Spleen (tissue), 11 donors: ENCODE measurements around the gene SYCP2L. TPM values are rescaled to one million over a fixed set of nuclear protein-coding genes. Genes with fewer than 3 reads are reported as not detected.

Source experiments
- DNase-seq: peaks from one replicate; pipeline ENCODE4 v3.0.0-alpha.2; 2020
- H3K27ac ChIP-seq, 8 donors: fragments of 200-600 bp; sonication (generic) in 7 of 8; 1 replicate in 4 of 8; 2 replicates in 4 of 8; pipeline versions ENCODE4 v1.5.0 to v1.8.0; 2016 to 2021; ENCODE audit warnings: inconsistent platforms in 4 of 8, mild to moderate bottlenecking in 4 of 8, moderate library complexity in 1 of 8
- H3K27me3 ChIP-seq, 7 donors: fragments of 200-600 bp; sonication (generic) in 6 of 7; replicated peaks in 1 of 7; 1 replicate in 4 of 7; 2 replicates in 3 of 7; pipeline versions ENCODE4 v1.5.0 to v1.8.0; 2016 to 2021; ENCODE audit warnings: inconsistent platforms in 3 of 7, mild to moderate bottlenecking in 1 of 7
- H3K36me3 ChIP-seq, 6 donors: fragments of 200-600 bp; sonication (generic) in 5 of 6; 1 replicate in 4 of 6; 2 replicates in 2 of 6; pipeline versions ENCODE4 v1.5.0 to v1.8.0; 2016 to 2021; ENCODE audit warnings: inconsistent platforms in 2 of 6
- H3K4me1 ChIP-seq, 6 donors: fragments of 200-600 bp; sonication (generic) in 5 of 6; 1 replicate in 3 of 6; 2 replicates in 3 of 6; pipeline versions ENCODE4 v1.5.0 to v1.8.0; 2016 to 2021; ENCODE audit warnings: inconsistent platforms in 3 of 6
- H3K4me3 ChIP-seq, 8 donors: fragments of 200-600 bp; sonication (generic) in 7 of 8; 1 replicate in 4 of 8; 2 replicates in 4 of 8; pipeline versions ENCODE4 v1.5.0 to v1.8.0; 2016 to 2021; ENCODE audit warnings: inconsistent platforms in 4 of 8, mild to moderate bottlenecking in 4 of 8, moderate library complexity in 2 of 8
- H3K9me3 ChIP-seq, 8 donors: fragments of 200-600 bp; sonication (generic) in 7 of 8; 1 replicate in 4 of 8; 2 replicates in 4 of 8; pipeline versions ENCODE4 v1.5.0 to v1.8.0; 2016 to 2021; ENCODE audit warnings: inconsistent platforms in 4 of 8
- POLR2A ChIP-seq, 3 donors: fragments of 450-650 bp; IDR thresholded peaks; one replicate each; pipeline ENCODE4 v1.5.1; 2017; ENCODE audit warnings: antibody characterized with exemption in 3 of 3, mild to moderate bottlenecking in 1 of 3
- POLR2AphosphoS5 ChIP-seq, 3 donors: sonication (generic); formaldehyde crosslinking; IDR thresholded peaks; one replicate each; pipeline ENCODE4 v1.5.1; 2017; ENCODE audit warnings: antibody characterized with exemption in 3 of 3
- WGBS, 5 donors: extraction: QIAGEN DNeasy Blood & Tissue Kit in 3 of 5; methylation state at CpG; one replicate each; pipeline versions ENCODE4 v1.1.5 to v1.1.7; 2013 to 2018; 5-methylcytosine and 5-hydroxymethylcytosine counted together
- intact Hi-C: fragments of 100-400 bp; cut with DNase I; formaldehyde crosslinking; loops from one replicate; pipeline ENCODE4 v1.15.0; 2023; ENCODE audit warnings: low total_unique reads
- polyA plus RNA-seq, 3 donors: library from polyadenylated mRNA; stranded (reverse); fragments of 200-250 nt; gene quantifications; one replicate each; pipeline ENCODE4 v1.2.1, GENCODE V29; 2013
- total RNA-seq, 7 donors: library from RNA; depleted of rRNA in 3 of 7; stranded (reverse); fragments of >200 nt in 3 of 7; fragmentation: NEBNext Ultra II Directional in 4 of 7; extraction: Animal tissue kit (Norgen Biotek cat#: 25700) in 4 of 7; gene quantifications; one replicate each; pipeline versions ENCODE4 v1.1.0 to v1.2.1, GENCODE V29; 2016 to 2021
- TF ChIP-seq, protein P1 (sequence below), 11 experiments: fragments of 200-600 bp in 7 of 11; fragments of 450-650 bp in 4 of 11; sonication (generic) in 4 of 11; IDR thresholded peaks in 8 of 11; conservative IDR thresholded peaks in 3 of 11; 1 replicate in 7 of 11; 2 replicates in 4 of 11; pipeline versions ENCODE4 v1.4.0 to v1.8.0; 2016 to 2021; ENCODE audit warnings: antibody characterized with exemption in 11 of 11, inconsistent platforms in 4 of 11, mild to moderate bottlenecking in 1 of 11
- donor health status: healthy with polysubstance abuse.
- donor health status: DM: no; HTN: no; CAD: no; lungs with moderate emphysema.
- donor health status: DM: no; HTN: no; CAD: no.
- donor health status: Bipolar disorder and iron deficiency.
- donor health status: healthy.
- donor health status: DM: no; HTN: no; CAD: no.
- donor health status: DM: yes; HTN: yes; CAD: no.

Gene SYCP2L
- total and polyA plus RNA-seq, 10 donors = 0.06 to 0.83 (median 0.22) TPM; not detected in 2

DNA sequence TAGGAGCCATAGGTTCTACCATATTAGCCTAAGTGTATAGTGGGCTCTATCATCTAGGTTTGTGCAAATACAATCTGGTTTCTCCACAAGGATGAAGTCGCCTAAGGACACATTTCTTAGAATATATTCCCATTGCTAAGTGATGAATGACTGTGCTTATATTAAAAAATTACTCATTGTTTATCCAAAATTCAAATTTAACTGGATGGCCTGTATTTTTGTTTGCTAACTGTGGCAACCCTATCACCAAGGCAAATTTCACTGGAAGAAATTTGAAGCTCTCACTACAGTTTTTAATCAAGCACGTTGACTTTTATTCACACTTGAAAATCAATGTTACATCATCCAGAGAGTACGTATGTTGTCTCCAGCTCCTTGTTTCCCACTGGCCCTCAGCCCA, 18.9 kb upstream of the SYCP2L start:
- no peak overlapping the region for H3K4me3 ChIP-seq

DNA sequence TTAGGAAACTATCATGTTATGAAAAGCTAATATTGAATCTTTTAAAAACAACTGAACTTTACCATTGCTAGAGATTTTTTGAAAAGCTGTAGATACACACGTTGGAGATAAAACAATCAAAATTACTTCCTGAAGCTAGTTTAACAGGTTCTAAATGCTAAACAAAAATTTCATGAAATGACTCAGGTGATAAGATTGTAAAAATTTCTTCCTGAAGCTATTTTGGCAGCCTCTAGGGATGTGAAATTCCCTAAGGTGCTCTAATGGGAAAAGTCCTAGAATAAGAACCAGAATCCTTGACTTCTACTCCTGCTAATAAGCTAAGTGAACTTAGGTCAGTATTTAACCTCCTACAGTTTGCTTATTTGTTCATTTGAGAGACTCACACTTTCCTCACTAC, 13.5 kb upstream of the SYCP2L start:
- no peak for TF ChIP-seq POLR2A (IDR thresholded peaks at IDR 0.05)
- TF ChIP-seq POLR2AphosphoS5 (IDR thresholded peaks at IDR 0.05) = no peak
- TF ChIP-seq, protein P1, sequence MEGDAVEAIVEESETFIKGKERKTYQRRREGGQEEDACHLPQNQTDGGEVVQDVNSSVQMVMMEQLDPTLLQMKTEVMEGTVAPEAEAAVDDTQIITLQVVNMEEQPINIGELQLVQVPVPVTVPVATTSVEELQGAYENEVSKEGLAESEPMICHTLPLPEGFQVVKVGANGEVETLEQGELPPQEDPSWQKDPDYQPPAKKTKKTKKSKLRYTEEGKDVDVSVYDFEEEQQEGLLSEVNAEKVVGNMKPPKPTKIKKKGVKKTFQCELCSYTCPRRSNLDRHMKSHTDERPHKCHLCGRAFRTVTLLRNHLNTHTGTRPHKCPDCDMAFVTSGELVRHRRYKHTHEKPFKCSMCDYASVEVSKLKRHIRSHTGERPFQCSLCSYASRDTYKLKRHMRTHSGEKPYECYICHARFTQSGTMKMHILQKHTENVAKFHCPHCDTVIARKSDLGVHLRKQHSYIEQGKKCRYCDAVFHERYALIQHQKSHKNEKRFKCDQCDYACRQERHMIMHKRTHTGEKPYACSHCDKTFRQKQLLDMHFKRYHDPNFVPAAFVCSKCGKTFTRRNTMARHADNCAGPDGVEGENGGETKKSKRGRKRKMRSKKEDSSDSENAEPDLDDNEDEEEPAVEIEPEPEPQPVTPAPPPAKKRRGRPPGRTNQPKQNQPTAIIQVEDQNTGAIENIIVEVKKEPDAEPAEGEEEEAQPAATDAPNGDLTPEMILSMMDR (IDR thresholded peaks at IDR 0.05 in 8 of 11, conservative IDR thresholded peaks at IDR 0.05 in 3 of 11) = no peak
- 27 to 52% (median 35%) methylated on average over 1 of the region's 1 CpG for WGBS, 5 donors

More for the DNA sequence above, 18.9 kb upstream of the SYCP2L start:
- peaks cover 0 to 3% (median 0%) of the 10 kb centered on the region in 8 donors for H3K9me3 ChIP-seq
- no peaks in the 10 kb centered on the region for H3K4me1 ChIP-seq
- DNase-seq = no peak
- H3K27ac ChIP-seq = no peak overlapping the region
- H3K36me3 ChIP-seq = no peaks in the 10 kb centered on the region
- H3K27me3 ChIP-seq = no peaks in the 10 kb centered on the region
- intact Hi-C loops = no loop called here
- 86 to 96% (median 89%) methylated on average over 3 of the region's 3 CpGs for WGBS, 5 donors
- TF ChIP-seq, protein P1 (IDR thresholded peaks at IDR 0.05 in 8 of 11, conservative IDR thresholded peaks at IDR 0.05 in 3 of 11) = no peak

GRCh38 chr6:10874207-10874606, 12.6 kb upstream of the SYCP2L start:
- Histone ChIP-seq H3K27ac (no peak overlapping the region), H3K4me1 (no peaks in the 10 kb centered on the region), H3K27me3 (peaks cover 0 to 23% (median 0%) of the 10 kb centered on the region in 7 donors), H3K4me3 (no peak overlapping the region), H3K9me3 (no peaks in the 10 kb centered on the region), H3K36me3 (no peaks in the 10 kb centered on the region)
- WGBS, 5 donors = 80 to 92% (median 87%) methylated on average over 6 of the region's 6 CpGs
- DNase-seq = no peak
- intact Hi-C loops = no loop called here
- no peak for TF ChIP-seq POLR2AphosphoS5 (IDR thresholded peaks at IDR 0.05)
- TF ChIP-seq, protein P1 (IDR thresholded peaks at IDR 0.05 in 8 of 11, conservative IDR thresholded peaks at IDR 0.05 in 3 of 11) = no peak
- no peak for TF ChIP-seq POLR2A (IDR thresholded peaks at IDR 0.05)

More for the DNA sequence above, 13.5 kb upstream of the SYCP2L start:
- DNase-seq = no peak
- Histone ChIP-seq H3K4me3 (no peak overlapping the region), H3K27ac (no peak overlapping the region), H3K27me3 (peaks cover 0 to 16% (median 0%) of the 10 kb centered on the region in 7 donors), H3K9me3 (no peaks in the 10 kb centered on the region), H3K36me3 (no peaks in the 10 kb centered on the region), H3K4me1 (no peaks in the 10 kb centered on the region)
- intact Hi-C loops = no loop called here

DNA sequence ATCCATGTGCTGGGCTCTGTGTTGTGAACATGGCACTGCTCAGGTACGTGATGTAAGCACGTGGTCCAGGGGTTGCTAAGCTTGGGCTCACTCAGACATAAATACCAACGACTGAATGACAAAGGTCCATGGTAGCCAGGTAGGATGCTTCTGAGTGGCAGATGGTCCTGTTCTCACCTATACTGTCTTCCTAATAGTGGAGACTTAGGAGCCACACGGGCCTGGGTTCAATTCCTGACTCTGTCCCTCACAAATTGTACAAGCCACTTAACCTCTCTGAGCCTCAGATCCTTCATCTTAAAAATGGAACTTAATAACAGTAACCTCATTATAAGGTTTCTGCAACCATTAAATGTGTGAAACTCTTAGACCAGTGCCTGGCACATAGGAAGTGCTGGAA, 11.8 kb upstream of the SYCP2L start:
- WGBS, 5 donors = 80 to 91% (median 85%) methylated on average over 4 of the region's 4 CpGs
- H3K27me3 ChIP-seq = peaks cover 0 to 31% (median 0%) of the 10 kb centered on the region in 7 donors
- TF ChIP-seq, protein P1 (IDR thresholded peaks at IDR 0.05 in 8 of 11, conservative IDR thresholded peaks at IDR 0.05 in 3 of 11) = no peak
- no peak for TF ChIP-seq POLR2A (IDR thresholded peaks at IDR 0.05)
- no peak for TF ChIP-seq POLR2AphosphoS5 (IDR thresholded peaks at IDR 0.05)
- no peak for DNase-seq
- no peak overlapping the region for H3K27ac ChIP-seq
- intact Hi-C loops = no loop called here
- H3K4me3 ChIP-seq = no peak overlapping the region
- H3K4me1 ChIP-seq = no peaks in the 10 kb centered on the region
- no peaks in the 10 kb centered on the region for H3K36me3 ChIP-seq
- H3K9me3 ChIP-seq = no peaks in the 10 kb centered on the region
